Caco-2 (cell line): ENCODE results near the gene MTNR1B. TPM values are rescaled to one million over a fixed set of nuclear protein-coding genes. Genes with fewer than 3 reads are reported as not detected.

Experiments
- BruUV-seq: library from RNA; stranded (reverse); fragments of 400-500 nt; replicated peaks from 2 replicates; lab custom pipeline; 2021; lab: Mats Ljungman, UMichigan
- CTCF ChIA-PET: fragments of 300-600 bp; sonication (Branson Sonifier 250); formaldehyde crosslinking; loops from one replicate; lab custom pipeline; 2022; ENCODE audit warnings: antibody characterized with exemption; lab: Charles Lee
- POLR2A ChIA-PET: fragments of 300-600 bp; sonication (Branson Sonifier 250); formaldehyde crosslinking; loops from one replicate; lab custom pipeline; 2022; ENCODE audit warnings: antibody characterized with exemption; lab: Charles Lee
- DNase-seq, 2 experiments: peaks; one replicate each; pipeline versions ENCODE4 v3.0.0 to v3.0.0-alpha.2; 2020 to 2022
- H3K27me3 ChIP-seq: replicated peaks from 2 replicates; pipeline ENCODE4 v1.6.0; 2011; ENCODE audit warnings: low read length; ENCODE audit not compliant: control insufficient read depth, insufficient read depth
- H3K36me3 ChIP-seq: 2 replicates; pipeline ENCODE4 v1.5.1; 2011; ENCODE audit warnings: low read length; ENCODE audit not compliant: control insufficient read depth, insufficient read depth
- H3K4me1 ChIP-seq: fragments of 250-450 bp; sonication (Bioruptor Pico); 2 replicates; pipeline ENCODE4 v1.5.1; 2020; ENCODE audit warnings: mild to moderate bottlenecking
- H3K4me3 ChIP-seq: 2 replicates; pipeline ENCODE4 v1.5.1; 2011; ENCODE audit warnings: low read depth, mild to moderate bottlenecking, control low read depth, low read length
- H3K9me3 ChIP-seq: fragments of 250-450 bp; sonication (Bioruptor Pico); 2 replicates; pipeline ENCODE4 v1.5.1; 2020; ENCODE audit warnings: mild to moderate bottlenecking, moderate library complexity
- H3K27ac Mint-ChIP-seq: one replicate; pipeline ENCODE4 v1.8.0; 2022; ENCODE audit warnings: mixed read lengths; ENCODE audit not compliant: unreplicated experiment
- H3K27me3 Mint-ChIP-seq: one replicate; pipeline ENCODE4 v1.8.0; 2022; ENCODE audit warnings: mixed read lengths; ENCODE audit not compliant: insufficient read depth, unreplicated experiment
- H3K36me3 Mint-ChIP-seq: one replicate; pipeline ENCODE4 v1.8.0; 2022; ENCODE audit warnings: mild to moderate bottlenecking, mixed read lengths; ENCODE audit not compliant: insufficient read depth, unreplicated experiment
- H3K4me1 Mint-ChIP-seq: one replicate; pipeline ENCODE4 v1.8.0; 2022; ENCODE audit warnings: low read depth, mixed read lengths; ENCODE audit not compliant: unreplicated experiment
- H3K4me3 Mint-ChIP-seq: one replicate; pipeline ENCODE4 v1.8.0; 2022; ENCODE audit warnings: mild to moderate bottlenecking, moderate library complexity, mixed read lengths; ENCODE audit not compliant: unreplicated experiment
- H3K9me3 Mint-ChIP-seq: one replicate; pipeline ENCODE4 v1.8.0; 2022; ENCODE audit warnings: mixed read lengths; ENCODE audit not compliant: unreplicated experiment
- intact Hi-C: fragments of 100-400 bp; cut with micrococcal nuclease; formaldehyde crosslinking; loops from one replicate; pipeline ENCODE4 v1.10.0; 2022; ENCODE audit not compliant: unreplicated experiment
- total RNA-seq: library from RNA; stranded (reverse); gene quantifications from 2 replicates; pipeline ENCODE4 v1.2.3, GENCODE V29; 2022
- TF ChIP-seq, protein P1 (sequence below), 2 experiments: fragments of 200-600 bp in 1 of 2; IDR thresholded peaks; 1 replicate in 1 of 2; 2 replicates in 1 of 2; pipeline versions ENCODE4 v1.5.1 to v1.8.0; 2011 to 2022; ENCODE audit warnings: antibody characterized with exemption in 1 of 2, control low read depth in 1 of 2, inconsistent platforms in 1 of 2, low read depth in 1 of 2, low read length in 1 of 2, mild to moderate bottlenecking in 1 of 2, moderate library complexity in 1 of 2; ENCODE audit not compliant: insufficient read depth in 1 of 2, severe bottlenecking in 1 of 2, unreplicated experiment in 1 of 2

The MTNR1B gene
- total RNA-seq, 1 experiment from 2014 or later = not detected

DNA sequence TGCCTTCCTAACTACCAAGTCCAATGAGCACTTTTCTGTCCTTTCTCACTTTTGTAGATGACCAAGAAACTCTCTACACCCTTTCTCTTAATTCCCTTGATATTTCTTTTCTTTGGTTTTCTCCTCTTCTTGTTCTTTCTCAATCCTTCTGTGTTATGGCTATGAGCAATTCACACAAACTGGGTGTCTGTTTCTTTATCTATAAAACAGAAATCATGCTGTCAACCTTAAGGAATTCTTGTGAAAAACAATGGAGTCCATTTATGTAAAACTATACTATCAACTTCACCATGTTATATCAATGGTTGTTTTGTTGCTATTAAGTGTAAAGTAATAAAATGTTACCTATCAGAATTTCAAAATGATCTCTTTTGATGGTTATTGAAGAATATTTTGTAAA is 7.2 kb downstream of the MTNR1B start:
- H3K4me3 Mint-ChIP-seq = no peak overlapping the region
- DNase-seq = no peak
- CTCF ChIA-PET = no interaction called here
- POLR2A ChIA-PET = interaction anchor here (0.6 kb wide), 1 partner anchor 225 kb away, joined by 3 read pairs; no protein-coding TSS in a partner anchor
- no peaks in the 10 kb centered on the region for H3K9me3 Mint-ChIP-seq
- H3K27me3 ChIP-seq = no peaks in the 10 kb centered on the region
- no peaks in the 10 kb centered on the region for H3K4me1 ChIP-seq
- H3K4me3 ChIP-seq = no peak overlapping the region
- intact Hi-C loops = no loop called here
- TF ChIP-seq, protein P1, sequence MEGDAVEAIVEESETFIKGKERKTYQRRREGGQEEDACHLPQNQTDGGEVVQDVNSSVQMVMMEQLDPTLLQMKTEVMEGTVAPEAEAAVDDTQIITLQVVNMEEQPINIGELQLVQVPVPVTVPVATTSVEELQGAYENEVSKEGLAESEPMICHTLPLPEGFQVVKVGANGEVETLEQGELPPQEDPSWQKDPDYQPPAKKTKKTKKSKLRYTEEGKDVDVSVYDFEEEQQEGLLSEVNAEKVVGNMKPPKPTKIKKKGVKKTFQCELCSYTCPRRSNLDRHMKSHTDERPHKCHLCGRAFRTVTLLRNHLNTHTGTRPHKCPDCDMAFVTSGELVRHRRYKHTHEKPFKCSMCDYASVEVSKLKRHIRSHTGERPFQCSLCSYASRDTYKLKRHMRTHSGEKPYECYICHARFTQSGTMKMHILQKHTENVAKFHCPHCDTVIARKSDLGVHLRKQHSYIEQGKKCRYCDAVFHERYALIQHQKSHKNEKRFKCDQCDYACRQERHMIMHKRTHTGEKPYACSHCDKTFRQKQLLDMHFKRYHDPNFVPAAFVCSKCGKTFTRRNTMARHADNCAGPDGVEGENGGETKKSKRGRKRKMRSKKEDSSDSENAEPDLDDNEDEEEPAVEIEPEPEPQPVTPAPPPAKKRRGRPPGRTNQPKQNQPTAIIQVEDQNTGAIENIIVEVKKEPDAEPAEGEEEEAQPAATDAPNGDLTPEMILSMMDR (IDR thresholded peaks at IDR 0.05; ENCODE audit: insufficient read depth in 1 of 2, low read depth in 1 of 2, low read length in 1 of 2, severe bottlenecking in 1 of 2, unreplicated experiment in 1 of 2) = no peak
- no peaks in the 10 kb centered on the region for H3K36me3 ChIP-seq
- H3K4me1 Mint-ChIP-seq = no peaks in the 10 kb centered on the region
- H3K36me3 Mint-ChIP-seq = no peaks in the 10 kb centered on the region
- no TSS peak for BruUV-seq
- H3K27ac Mint-ChIP-seq = no peak overlapping the region
- H3K9me3 ChIP-seq = no peaks in the 10 kb centered on the region
- peaks cover 17% of the 10 kb centered on the region for H3K27me3 Mint-ChIP-seq

DNA sequence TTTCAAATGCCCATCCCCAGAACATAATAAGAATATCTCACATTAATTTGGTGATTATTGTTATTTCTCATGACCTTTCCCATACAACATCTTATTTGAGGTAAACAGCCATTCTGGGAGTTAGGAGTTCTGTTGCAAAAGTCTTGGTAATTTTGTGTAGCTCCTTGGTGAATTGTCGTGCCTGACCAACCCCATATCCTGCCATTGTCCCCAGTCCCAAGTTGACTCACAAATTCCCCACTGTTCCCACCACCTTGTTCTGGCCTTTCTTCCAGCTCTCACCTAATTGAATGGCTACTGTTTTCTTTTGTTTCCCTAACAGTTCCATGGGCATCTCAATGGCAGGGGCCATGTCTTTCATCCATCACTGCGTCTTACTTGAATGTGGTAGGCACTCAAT is 8.0 kb downstream of the MTNR1B start:
- no peak for DNase-seq
- Mint-ChIP-seq H3K4me3 (no peak overlapping the region), H3K36me3 (no peaks in the 10 kb centered on the region), H3K9me3 (no peaks in the 10 kb centered on the region), H3K27ac (no peak overlapping the region), H3K4me1 (no peaks in the 10 kb centered on the region), H3K27me3 (peaks cover 17% of the 10 kb centered on the region)
- no TSS peak for BruUV-seq
- CTCF ChIA-PET = no interaction called here
- H3K36me3 ChIP-seq = no peaks in the 10 kb centered on the region
- intact Hi-C loops = no loop called here
- TF ChIP-seq, protein P1 (IDR thresholded peaks at IDR 0.05; ENCODE audit: insufficient read depth in 1 of 2, low read depth in 1 of 2, low read length in 1 of 2, severe bottlenecking in 1 of 2, unreplicated experiment in 1 of 2) = no peak
- no peaks in the 10 kb centered on the region for H3K27me3 ChIP-seq
- no peaks in the 10 kb centered on the region for H3K4me1 ChIP-seq
- POLR2A ChIA-PET = interaction anchor here (0.6 kb wide), 1 partner anchor 225 kb away, joined by 3 read pairs; no protein-coding TSS in a partner anchor
- H3K4me3 ChIP-seq = no peak overlapping the region
- H3K9me3 ChIP-seq = no peaks in the 10 kb centered on the region

DNA sequence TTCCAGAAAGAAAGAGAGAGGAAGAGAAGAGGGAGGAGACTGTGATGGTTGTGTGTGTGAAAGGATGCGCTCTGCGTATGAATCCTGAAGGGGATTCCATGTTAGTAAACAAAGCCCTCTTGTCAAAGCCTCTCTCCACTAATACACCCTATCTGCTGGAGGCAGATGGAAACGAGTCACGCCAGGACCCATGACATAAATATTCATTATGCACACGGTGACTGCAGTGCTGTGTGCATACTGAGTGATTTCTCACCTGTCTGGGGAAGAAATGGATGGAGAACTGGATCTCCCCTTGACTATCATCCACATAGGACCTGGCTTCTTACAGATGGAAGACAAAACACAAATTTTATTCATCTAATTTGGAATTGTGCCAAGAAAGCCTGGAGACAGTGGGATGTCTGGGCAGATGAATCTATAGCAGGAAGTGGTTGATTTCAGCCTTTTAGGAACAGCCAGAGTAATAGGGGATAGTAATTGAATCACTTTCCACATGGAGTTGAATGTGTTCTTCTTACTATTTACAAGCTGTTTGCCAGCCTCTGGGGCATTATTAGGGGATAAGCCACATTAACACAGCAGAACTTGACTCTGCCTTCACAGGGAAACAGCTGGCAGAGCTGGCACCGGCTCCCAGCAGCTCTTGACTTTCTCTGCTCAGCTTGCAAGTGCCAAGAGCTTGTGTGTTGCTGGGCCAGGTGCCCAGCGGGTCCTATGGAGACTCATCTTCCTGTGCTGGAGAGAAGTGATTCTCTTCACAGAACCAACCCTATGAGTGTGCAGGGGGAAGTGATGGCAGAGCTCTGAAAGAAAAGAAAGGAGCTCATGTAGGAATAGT is 9.0 kb downstream of the MTNR1B start:
- Mint-ChIP-seq H3K9me3 (no peaks in the 10 kb centered on the region), H3K27me3 (peaks cover 8% of the 10 kb centered on the region), H3K27ac (no peak overlapping the region), H3K36me3 (no peaks in the 10 kb centered on the region), H3K4me1 (no peaks in the 10 kb centered on the region), H3K4me3 (no peak overlapping the region)
- H3K9me3 ChIP-seq = no peaks in the 10 kb centered on the region
- H3K27me3 ChIP-seq = no peaks in the 10 kb centered on the region
- no peak for DNase-seq
- ChIA-PET CTCF (no interaction called here), POLR2A (no interaction called here)
- TF ChIP-seq, protein P1 (IDR thresholded peaks at IDR 0.05; ENCODE audit: insufficient read depth in 1 of 2, low read depth in 1 of 2, low read length in 1 of 2, severe bottlenecking in 1 of 2, unreplicated experiment in 1 of 2) = no peak
- BruUV-seq = no TSS peak
- H3K4me3 ChIP-seq = no peak overlapping the region
- intact Hi-C loops = no loop called here
- no peaks in the 10 kb centered on the region for H3K4me1 ChIP-seq
- H3K36me3 ChIP-seq = no peaks in the 10 kb centered on the region
